HL-60 (cell line): ENCODE measurements around the gene CSMD2.

ENCODE experiments used
- DNase-seq, 2 experiments: peaks; one replicate each; pipeline ENCODE4 v3.0.0-alpha.2; 2010 to 2020; ENCODE audit warnings: low read depth in 1 of 2, low spot score in 1 of 2
- H3K27ac ChIP-seq: fragments of 250-450 bp; sonication (Bioruptor Pico); replicated peaks from 2 replicates; pipeline ENCODE4 v1.5.1; 2020; ENCODE audit warnings: mild to moderate bottlenecking, moderate library complexity
- H3K27me3 ChIP-seq: fragments of 250-450 bp; sonication (Bioruptor Pico); 2 replicates; pipeline ENCODE4 v1.5.1; 2021; ENCODE audit warnings: mild to moderate bottlenecking, moderate library complexity; ENCODE audit not compliant: insufficient read depth, poor library complexity, severe bottlenecking
- H3K4me3 ChIP-seq: replicated peaks from 2 replicates; pipeline ENCODE4 v1.5.1; 2011; ENCODE audit warnings: mild to moderate bottlenecking, control low read depth, low read length; ENCODE audit not compliant: insufficient read depth
- GABPA ChIP-seq: IDR thresholded peaks from 2 replicates; pipeline ENCODE4 v1.6.1; 2012; ENCODE audit warnings: low read depth
- POLR2AphosphoS5 ChIP-seq: IDR thresholded peaks from 2 replicates; pipeline ENCODE4 v1.6.1; 2012; ENCODE audit warnings: low read depth
- SPI1 ChIP-seq: IDR thresholded peaks from 2 replicates; pipeline ENCODE4 v1.6.1; 2012; ENCODE audit warnings: low read depth, mild to moderate bottlenecking, borderline replicate concordance
- TF ChIP-seq, protein P1 (sequence below): IDR thresholded peaks from one replicate; pipeline ENCODE4 v1.5.1; 2011; ENCODE audit warnings: low read length, control low read depth, inconsistent platforms; ENCODE audit not compliant: insufficient read depth
- TF ChIP-seq, protein P2 (sequence below): IDR thresholded peaks from 2 replicates; pipeline ENCODE4 v1.6.1; 2012; ENCODE audit warnings: low read depth; ENCODE audit not compliant: insufficient replicate concordance

The CSMD2 gene

DNA sequence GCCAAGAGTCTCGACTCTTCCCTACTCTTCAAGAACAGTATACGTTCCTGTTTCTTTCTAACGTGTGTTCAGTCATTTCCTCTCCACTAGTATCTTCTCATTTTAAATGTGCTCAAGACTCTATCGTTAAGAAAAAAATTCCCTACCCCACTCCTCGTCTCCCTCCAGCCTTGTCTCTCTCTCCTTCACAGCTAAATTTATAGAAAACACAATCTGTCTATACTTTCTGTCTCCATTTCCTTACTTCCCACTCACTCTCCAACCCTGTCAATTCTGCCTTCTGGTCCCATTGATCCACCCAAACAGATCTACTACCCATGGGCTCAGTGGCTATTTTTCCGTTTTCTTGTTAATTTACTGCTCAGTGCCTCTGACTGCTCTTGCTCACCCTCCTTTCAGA, 75.3 kb downstream of the CSMD2 start:
- TF ChIP-seq GABPA, result no peak
- TF ChIP-seq SPI1, result no peak
- TF ChIP-seq, protein P1, sequence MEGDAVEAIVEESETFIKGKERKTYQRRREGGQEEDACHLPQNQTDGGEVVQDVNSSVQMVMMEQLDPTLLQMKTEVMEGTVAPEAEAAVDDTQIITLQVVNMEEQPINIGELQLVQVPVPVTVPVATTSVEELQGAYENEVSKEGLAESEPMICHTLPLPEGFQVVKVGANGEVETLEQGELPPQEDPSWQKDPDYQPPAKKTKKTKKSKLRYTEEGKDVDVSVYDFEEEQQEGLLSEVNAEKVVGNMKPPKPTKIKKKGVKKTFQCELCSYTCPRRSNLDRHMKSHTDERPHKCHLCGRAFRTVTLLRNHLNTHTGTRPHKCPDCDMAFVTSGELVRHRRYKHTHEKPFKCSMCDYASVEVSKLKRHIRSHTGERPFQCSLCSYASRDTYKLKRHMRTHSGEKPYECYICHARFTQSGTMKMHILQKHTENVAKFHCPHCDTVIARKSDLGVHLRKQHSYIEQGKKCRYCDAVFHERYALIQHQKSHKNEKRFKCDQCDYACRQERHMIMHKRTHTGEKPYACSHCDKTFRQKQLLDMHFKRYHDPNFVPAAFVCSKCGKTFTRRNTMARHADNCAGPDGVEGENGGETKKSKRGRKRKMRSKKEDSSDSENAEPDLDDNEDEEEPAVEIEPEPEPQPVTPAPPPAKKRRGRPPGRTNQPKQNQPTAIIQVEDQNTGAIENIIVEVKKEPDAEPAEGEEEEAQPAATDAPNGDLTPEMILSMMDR, result no peak
- TF ChIP-seq, protein P2, sequence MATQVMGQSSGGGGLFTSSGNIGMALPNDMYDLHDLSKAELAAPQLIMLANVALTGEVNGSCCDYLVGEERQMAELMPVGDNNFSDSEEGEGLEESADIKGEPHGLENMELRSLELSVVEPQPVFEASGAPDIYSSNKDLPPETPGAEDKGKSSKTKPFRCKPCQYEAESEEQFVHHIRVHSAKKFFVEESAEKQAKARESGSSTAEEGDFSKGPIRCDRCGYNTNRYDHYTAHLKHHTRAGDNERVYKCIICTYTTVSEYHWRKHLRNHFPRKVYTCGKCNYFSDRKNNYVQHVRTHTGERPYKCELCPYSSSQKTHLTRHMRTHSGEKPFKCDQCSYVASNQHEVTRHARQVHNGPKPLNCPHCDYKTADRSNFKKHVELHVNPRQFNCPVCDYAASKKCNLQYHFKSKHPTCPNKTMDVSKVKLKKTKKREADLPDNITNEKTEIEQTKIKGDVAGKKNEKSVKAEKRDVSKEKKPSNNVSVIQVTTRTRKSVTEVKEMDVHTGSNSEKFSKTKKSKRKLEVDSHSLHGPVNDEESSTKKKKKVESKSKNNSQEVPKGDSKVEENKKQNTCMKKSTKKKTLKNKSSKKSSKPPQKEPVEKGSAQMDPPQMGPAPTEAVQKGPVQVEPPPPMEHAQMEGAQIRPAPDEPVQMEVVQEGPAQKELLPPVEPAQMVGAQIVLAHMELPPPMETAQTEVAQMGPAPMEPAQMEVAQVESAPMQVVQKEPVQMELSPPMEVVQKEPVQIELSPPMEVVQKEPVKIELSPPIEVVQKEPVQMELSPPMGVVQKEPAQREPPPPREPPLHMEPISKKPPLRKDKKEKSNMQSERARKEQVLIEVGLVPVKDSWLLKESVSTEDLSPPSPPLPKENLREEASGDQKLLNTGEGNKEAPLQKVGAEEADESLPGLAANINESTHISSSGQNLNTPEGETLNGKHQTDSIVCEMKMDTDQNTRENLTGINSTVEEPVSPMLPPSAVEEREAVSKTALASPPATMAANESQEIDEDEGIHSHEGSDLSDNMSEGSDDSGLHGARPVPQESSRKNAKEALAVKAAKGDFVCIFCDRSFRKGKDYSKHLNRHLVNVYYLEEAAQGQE, result no peak
- no peak for TF ChIP-seq POLR2AphosphoS5
- H3K27ac ChIP-seq, result no peak overlapping the region
- no peak overlapping the region for H3K4me3 ChIP-seq
- no peak for DNase-seq
- H3K27me3 ChIP-seq, result no peaks in the 10 kb centered on the region

DNA sequence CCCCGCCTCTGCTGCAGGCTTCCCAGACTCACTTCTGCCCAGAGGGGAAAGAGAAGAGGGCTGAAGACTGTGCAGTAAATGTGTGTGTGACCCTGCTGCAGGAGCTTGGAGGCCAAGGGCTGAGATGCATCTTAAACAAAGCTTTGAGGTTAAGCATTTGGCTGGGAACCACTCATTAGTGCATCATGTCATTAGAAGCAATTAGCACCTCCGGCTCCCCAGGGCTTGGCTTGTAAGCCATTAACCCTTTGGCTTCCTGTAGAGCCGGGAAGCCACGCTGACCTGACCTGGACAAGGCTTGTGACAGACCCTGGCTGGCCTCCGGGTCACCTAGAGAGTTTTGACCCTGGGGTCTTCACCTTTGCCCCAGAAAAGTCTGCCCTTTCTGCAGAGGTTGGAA, 77.0 kb downstream of the CSMD2 start:
- H3K27ac ChIP-seq, result no peak overlapping the region
- TF ChIP-seq, protein P2, result no peak
- TF ChIP-seq SPI1 (no peak), POLR2AphosphoS5 (no peak)
- TF ChIP-seq, protein P1, result no peak
- no peak overlapping the region for H3K4me3 ChIP-seq
- no peak for DNase-seq
- no peaks in the 10 kb centered on the region for H3K27me3 ChIP-seq

DNA sequence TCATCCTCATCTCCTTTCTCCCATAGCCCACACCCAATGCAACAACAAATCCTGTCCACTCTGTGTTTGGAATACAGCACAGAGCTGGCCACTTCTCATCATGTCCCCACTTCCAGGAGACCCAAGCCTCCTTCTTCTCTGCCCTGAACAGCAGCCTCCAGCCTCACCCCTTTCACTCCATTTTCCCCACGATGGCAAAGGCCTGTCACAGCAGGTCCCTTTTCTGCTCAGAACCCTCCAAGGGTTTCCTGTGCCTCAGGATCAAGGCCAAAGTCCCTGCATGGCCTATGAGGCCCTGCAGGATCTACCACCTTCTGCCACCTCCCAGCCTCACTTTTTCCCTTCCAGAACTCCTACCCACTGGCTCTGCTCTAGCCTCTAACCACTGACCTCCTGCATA, 78.5 kb downstream of the CSMD2 start:
- H3K4me3 ChIP-seq, result no peak overlapping the region
- TF ChIP-seq POLR2AphosphoS5 (no peak), GABPA (no peak)
- TF ChIP-seq, protein P1, result no peak
- TF ChIP-seq, protein P2, result no peak
- no peak overlapping the region for H3K27ac ChIP-seq
- H3K27me3 ChIP-seq, result no peaks in the 10 kb centered on the region
- DNase-seq, result no peak
